ENCODE measurements around the gene NCOA6. TPM values are rescaled to one million over a fixed set of nuclear protein-coding genes. Genes with fewer than 3 reads are reported as not detected.

The NCOA6 gene
- total RNA-seq, 1 donor from 2014 or later, result 3.3 TPM

GRCh38 chr20:34705397-34706301 is 119.8 kb downstream of the NCOA6 start:
- peak in 1 of 2 donors; percentile 50 for DNase-seq (ENCODE audit: low read depth in 2 of 2)

GRCh38 chr20:34705008-34705396 is 120.4 kb downstream of the NCOA6 start:
- no peak for DNase-seq (ENCODE audit: low read depth in 2 of 2)

DNA sequence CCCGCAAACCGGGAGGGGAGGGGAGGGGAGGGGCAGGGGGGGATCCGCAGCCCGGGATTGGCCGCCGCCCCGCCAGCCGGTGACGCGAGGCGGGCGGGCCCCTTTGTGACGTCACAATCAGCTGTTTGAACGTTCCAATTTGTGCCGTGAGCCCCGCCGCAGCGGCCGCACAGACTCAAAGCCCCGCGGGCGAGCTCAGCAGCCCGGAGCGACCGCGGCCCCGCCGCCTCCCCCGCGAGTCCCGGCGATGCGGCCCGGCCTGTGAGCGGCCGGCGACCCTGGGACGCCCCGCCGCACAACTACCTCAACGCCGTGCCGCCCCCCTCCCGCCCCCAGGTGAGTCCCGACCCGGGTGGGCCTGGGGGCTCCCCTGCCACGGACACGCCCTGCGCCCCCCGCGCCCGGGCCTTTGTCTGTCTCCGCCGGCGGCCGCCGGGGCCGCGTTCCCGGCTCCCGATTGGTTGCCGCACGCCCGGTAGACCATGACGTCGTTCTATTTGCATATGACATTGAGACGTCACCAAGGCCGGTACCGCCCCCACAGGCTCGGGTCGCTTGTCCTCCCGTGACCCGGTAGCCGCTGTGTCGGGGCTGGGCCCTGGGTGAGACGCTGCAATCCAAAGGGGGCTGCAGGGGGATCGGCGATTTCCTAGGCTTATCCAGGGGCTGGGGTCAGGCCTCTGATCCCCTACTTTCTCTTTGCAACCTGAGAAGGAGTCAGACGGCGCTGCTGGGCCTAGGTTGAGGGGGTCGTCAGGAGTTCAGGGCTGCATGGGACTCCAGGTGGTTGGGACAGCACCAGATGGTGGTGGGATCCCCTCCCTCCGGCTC is 121.1 kb downstream of the NCOA6 start, which contains the start of gene TP53INP2:
Gene TP53INP2, plus strand, starts transcription at position 168 of the 831 bp plus-strand sequence. CDS start 4,396 bp downstream, outside the sequence.
- DNase-seq (ENCODE audit: low read depth in 2 of 2), result peak; percentile 87 to 94

GRCh38 chr20:34703424-34704176 is 121.9 kb downstream of the NCOA6 start:
- DNase-seq (ENCODE audit: low read depth in 2 of 2), result peak in 1 of 2 donors; percentile 22

DNA sequence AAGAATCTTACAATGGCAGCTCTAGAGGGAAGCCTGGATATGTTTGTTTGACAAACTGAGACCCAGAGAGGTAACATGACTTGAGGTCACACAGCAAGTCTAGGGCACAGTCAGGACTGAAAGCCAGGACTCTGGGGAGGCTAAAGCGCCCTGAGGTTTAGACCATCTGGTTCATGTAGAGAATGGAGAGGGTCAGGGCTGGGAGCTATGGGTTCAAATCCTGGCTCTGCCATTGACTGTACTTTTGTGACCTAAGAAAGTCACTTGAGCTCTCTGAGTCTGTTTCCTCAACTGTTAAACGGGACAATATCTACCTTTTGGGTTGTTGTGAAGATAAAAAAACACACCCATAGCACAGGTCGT is 122.4 kb downstream of the NCOA6 start:
- no peak for DNase-seq (ENCODE audit: low read depth in 2 of 2)

GRCh38 chr20:34701405-34702085 is 123.9 kb downstream of the NCOA6 start:
- no peak for DNase-seq (ENCODE audit: low read depth in 2 of 2)

DNA sequence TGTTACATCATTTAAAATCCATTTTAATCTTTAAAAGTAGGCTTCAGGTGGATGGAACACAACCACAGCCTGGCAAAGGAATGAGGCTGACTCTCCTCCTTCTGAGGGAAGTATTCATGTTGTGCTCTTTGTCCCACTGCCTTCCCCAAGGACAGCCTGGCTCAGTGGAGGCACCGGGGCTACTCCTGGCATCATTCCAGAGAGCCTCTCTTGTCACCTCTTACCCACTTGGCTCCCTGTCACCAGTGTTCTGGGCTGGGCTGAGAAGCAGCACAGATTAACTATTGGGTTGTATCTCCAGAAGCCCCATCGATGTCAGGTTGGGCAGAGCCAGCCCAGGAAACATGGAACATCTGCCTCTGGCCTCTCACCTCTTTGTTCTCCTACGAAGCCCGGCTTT is 132.0 kb downstream of the NCOA6 start:
- DNase-seq (ENCODE audit: low read depth in 2 of 2), result no peak

- no peak for DNase-seq (ENCODE audit: low read depth in 2 of 2)
Measured at GRCh38 chr20:34691838-34692237, 133.6 kb downstream of the NCOA6 start.

GRCh38 chr20:34689486-34689885 is 136.0 kb downstream of the NCOA6 start:
- peak in 1 of 2 donors; percentile 82 for DNase-seq (ENCODE audit: low read depth in 2 of 2)

- DNase-seq (ENCODE audit: low read depth in 2 of 2), result no peak
Measured at GRCh38 chr20:34683667-34684066, 141.8 kb downstream of the NCOA6 start.

DNA sequence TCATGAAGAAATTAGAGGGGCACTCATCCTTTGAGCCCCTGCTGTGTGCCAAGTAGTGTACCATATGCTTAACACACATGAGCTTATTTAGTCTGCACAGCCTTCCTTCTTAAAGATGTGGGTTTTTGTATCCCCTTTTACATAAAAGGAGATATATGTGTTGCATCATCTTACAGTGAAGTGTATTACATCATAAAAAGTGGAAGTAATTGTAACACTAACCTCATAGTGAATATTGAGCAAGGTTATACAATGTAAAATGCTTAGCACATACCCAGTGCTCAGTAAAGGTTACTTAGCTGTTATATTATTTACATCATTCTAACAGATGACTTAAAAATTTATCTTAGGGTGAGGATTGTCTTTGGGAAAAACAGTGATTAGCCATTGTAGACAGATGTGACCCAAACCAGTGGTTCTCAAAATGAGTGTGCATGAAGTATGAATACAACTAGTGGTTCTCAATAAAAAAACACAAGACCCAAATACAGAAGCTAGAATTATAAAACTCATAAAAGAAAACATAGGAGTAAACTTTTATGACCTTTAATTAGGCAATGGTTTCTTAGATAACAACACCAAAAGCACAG is 144.8 kb downstream of the NCOA6 start:
- DNase-seq (ENCODE audit: low read depth in 2 of 2), result no peak

DNA sequence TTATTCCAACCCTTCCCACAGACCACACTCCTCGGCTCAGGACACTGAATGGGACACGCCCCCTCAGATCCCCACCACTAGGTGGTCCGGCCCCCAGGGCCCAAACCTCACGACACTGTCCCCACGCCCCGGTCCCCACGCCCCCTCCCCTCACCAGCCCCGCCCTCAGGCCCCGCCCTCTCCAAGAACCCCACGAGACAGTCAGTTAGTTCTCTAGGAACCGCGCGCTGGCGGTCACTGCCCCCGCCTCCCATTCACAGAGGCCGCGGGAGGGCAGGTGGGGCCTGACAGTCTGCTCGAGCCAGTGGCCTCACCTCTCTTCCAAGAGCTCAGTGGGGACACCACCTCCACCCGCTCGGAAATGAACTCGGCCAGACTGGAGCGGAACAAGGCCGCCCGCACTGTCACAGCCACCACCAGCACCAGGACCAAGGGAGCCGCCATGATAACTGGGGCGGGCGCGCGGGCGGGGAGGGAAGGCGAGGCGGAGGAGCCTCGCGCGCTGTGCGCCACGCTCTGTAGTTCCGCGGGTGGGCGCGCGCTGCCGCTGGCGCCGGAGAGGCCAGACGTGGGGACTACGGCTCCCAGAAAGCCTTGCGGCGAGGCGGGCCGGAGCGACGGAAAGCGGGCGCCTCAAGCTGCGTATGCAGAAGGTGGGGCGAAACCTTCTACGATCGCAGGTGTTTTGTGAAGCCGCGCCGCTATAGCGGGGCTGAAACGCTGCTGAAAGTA is 148.6 kb downstream of the NCOA6 start, which contains the start of gene PIGU:
Gene PIGU, minus strand, starts transcription at position 451 of the 732 bp plus-strand sequence. Its CDS starts 7 bp downstream, at position 444.
- peak; percentile 88 to 96 for DNase-seq (ENCODE audit: low read depth in 2 of 2)

GRCh38 chr20:34675993-34676641 is 149.3 kb downstream of the NCOA6 start:
- no peak for DNase-seq (ENCODE audit: low read depth in 2 of 2)

DNA sequence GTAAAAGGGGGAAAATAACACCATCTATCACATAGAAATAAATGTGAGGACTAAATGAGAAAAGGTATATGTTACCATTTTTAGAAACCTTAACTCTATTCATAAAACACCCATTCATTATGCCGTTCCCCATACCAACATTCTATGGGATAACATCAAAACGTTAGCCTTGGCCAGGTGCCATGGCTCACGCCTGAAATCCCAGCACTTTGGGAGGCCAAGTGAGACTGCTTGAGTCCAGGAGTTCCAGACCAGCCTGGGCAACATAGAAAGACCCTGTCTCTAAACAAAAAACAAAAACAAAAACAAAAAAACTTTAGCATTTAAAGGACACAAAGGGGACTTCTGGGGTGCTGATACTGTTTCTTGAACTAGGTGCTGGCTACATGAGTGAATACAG is 149.9 kb downstream of the NCOA6 start:
- DNase-seq (ENCODE audit: low read depth in 2 of 2), result no peak

DNA sequence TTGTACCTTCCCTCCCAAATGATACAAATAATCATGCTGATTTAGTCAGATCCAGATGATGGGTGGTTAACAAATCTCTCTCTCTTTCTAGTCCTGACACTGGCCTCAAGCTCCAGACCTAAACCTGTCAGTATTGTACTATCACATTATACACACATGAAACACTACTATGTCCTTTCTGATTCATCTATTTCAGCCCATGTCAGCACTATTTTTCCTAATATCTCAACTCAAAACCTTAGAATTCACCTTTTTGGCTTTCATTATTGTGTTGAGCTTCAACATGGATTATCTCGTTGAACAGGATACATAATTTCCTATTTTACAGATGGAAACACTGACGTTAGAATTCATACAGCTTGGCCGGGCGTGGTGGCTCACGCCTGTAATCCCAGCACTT is 152.0 kb downstream of the NCOA6 start:
- DNase-seq (ENCODE audit: low read depth in 2 of 2), result no peak

DNA sequence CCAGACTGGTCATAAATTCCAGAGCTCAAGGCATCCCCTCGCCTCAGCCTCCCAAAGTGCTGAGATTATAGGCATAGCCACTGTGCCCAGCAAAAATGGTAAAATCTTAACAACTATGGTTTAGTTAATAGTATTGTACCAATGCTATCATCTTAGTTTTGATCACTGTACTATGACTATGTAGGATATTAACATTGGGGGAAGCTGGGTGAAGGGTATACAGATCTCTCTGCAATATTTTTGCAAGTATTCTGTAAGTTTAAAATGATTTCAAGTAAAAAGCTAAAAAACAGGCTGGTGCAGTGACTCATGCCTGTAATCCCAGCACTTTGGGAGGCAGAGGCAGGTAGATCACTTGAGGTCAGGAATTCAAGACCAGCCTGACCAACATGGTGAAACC is 156.4 kb downstream of the NCOA6 start:
- DNase-seq (ENCODE audit: low read depth in 2 of 2), result no peak

Data from dermis microvascular lymphatic vessel endothelial cell (primary cell).